ENCODE results near the gene ATP9B. TPM values are rescaled to one million over a fixed set of nuclear protein-coding genes. Genes with fewer than 3 reads are reported as not detected.
"Not testable (repeated sequence)": the region's sequence is repeated elsewhere in the genome, so short reads cannot be mapped to it uniquely, and the experiment has no call there.

Gene ATP9B
- total RNA-seq, 1 donor, result 45.2 TPM

- no peak for DNase-seq (ENCODE audit: low read depth in 2 of 3, low spot score in 2 of 3)
These were observed 252.6 kb downstream of the ATP9B start for GRCh38 chr18:79321625-79322405.

- DNase-seq (ENCODE audit: low read depth in 2 of 3, low spot score in 2 of 3), result no peak
These were observed 253.2 kb downstream of the ATP9B start for GRCh38 chr18:79322441-79322840.

GRCh38 chr18:79323471-79323870 is 254.3 kb downstream of the ATP9B start:
- DNase-seq (ENCODE audit: low read depth in 2 of 3, low spot score in 2 of 3), result no peak

- DNase-seq (ENCODE audit: low read depth in 2 of 3, low spot score in 2 of 3), result no peak
These were observed 257.4 kb downstream of the ATP9B start for GRCh38 chr18:79326413-79327198.

- DNase-seq (ENCODE audit: low read depth in 2 of 3, low spot score in 2 of 3), result no peak
These were observed 258.1 kb downstream of the ATP9B start for GRCh38 chr18:79327199-79327721.

GRCh38 chr18:79327915-79328314 is 258.7 kb downstream of the ATP9B start:
- not testable (repeated sequence) for DNase-seq (ENCODE audit: low read depth in 2 of 3, low spot score in 2 of 3)

GRCh38 chr18:79328887-79329286 is 259.7 kb downstream of the ATP9B start:
- DNase-seq (ENCODE audit: low read depth in 2 of 3, low spot score in 2 of 3), result no peak

- no peak for DNase-seq (ENCODE audit: low read depth in 2 of 3, low spot score in 2 of 3)
These were observed 260.6 kb downstream of the ATP9B start for GRCh38 chr18:79329786-79330185.

- DNase-seq (ENCODE audit: low read depth in 2 of 3, low spot score in 2 of 3), result no peak
These were observed 263.5 kb downstream of the ATP9B start for GRCh38 chr18:79332646-79333045.

GRCh38 chr18:79333046-79333445 is 263.9 kb downstream of the ATP9B start:
- no peak for DNase-seq (ENCODE audit: low read depth in 2 of 3, low spot score in 2 of 3)

GRCh38 chr18:79334496-79335233 is 265.5 kb downstream of the ATP9B start:
- DNase-seq (ENCODE audit: low read depth in 2 of 3, low spot score in 2 of 3), result no peak

GRCh38 chr18:79335833-79336360 is 266.7 kb downstream of the ATP9B start:
- no peak for DNase-seq (ENCODE audit: low read depth in 2 of 3, low spot score in 2 of 3)

- DNase-seq (ENCODE audit: low read depth in 2 of 3, low spot score in 2 of 3), result no peak
These were observed 267.5 kb downstream of the ATP9B start for GRCh38 chr18:79336556-79337142.

- no peak for DNase-seq (ENCODE audit: low read depth in 2 of 3, low spot score in 2 of 3)
These were observed 268.0 kb downstream of the ATP9B start for GRCh38 chr18:79337184-79337583.

- no peak for DNase-seq (ENCODE audit: low read depth in 2 of 3, low spot score in 2 of 3)
These were observed 268.4 kb downstream of the ATP9B start for GRCh38 chr18:79337620-79338019.

- DNase-seq (ENCODE audit: low read depth in 2 of 3, low spot score in 2 of 3), result no peak
These were observed 270.1 kb downstream of the ATP9B start for GRCh38 chr18:79339094-79339908.

- no peak for DNase-seq (ENCODE audit: low read depth in 2 of 3, low spot score in 2 of 3)
These were observed 274.5 kb downstream of the ATP9B start for GRCh38 chr18:79343567-79344207.

- DNase-seq (ENCODE audit: low read depth in 2 of 3, low spot score in 2 of 3), result no peak
These were observed 275.0 kb downstream of the ATP9B start for GRCh38 chr18:79344208-79344581.

GRCh38 chr18:79345366-79345765 is 276.2 kb downstream of the ATP9B start:
- no peak for DNase-seq (ENCODE audit: low read depth in 2 of 3, low spot score in 2 of 3)
